OCI-LY1 (cell line): ENCODE data around the gene STX17.

Source experiments
- CTCF ChIP-seq: fragments of 200-600 bp; sonication (generic), shearing (Covaris generic); IDR thresholded peaks from 2 replicates; pipeline ENCODE4 v1.5.1; 2017; ENCODE audit warnings: mild to moderate bottlenecking, antibody characterized with exemption, low read length, moderate library complexity, mixed read lengths
- EZH2 ChIP-seq: fragments of 200-600 bp; sonication (generic), shearing (Covaris generic); IDR thresholded peaks from 2 replicates; pipeline ENCODE4 v1.8.0; 2017; ENCODE audit warnings: borderline replicate concordance, mixed run types, mild to moderate bottlenecking, antibody characterized with exemption, low read length, moderate library complexity, mixed read lengths

- TF ChIP-seq CTCF = no peak
- no peak for TF ChIP-seq EZH2
These were observed 13.5 kb downstream of the STX17 start for GRCh38 chr9:99919930-99920329.
